HG03558 (cell line): ENCODE data around the gene RAB1B.

Experiments used
- ATAC-seq: cut with Tn5 transposase; IDR thresholded peaks from one replicate; pipeline ENCODE4 v1.9.1; 2021; ENCODE audit warnings: moderate number of reproducible peaks; ENCODE audit not compliant: unreplicated experiment; ENCODE audit errors: extremely low read depth

The RAB1B gene

GRCh38 chr11:66281776-66282467 lies 13.5 kb downstream of the RAB1B start:
- no peak for ATAC-seq

GRCh38 chr11:66282468-66283455 lies 14.3 kb downstream of the RAB1B start:
- peak; percentile 61 for ATAC-seq

GRCh38 chr11:66283461-66284105 lies 15.1 kb downstream of the RAB1B start:
- ATAC-seq = no peak

- ATAC-seq = no peak
Observed at GRCh38 chr11:66284526-66285078, 16.2 kb downstream of the RAB1B start.

- ATAC-seq = no peak
Observed at GRCh38 chr11:66285250-66285947, 17.0 kb downstream of the RAB1B start.

GRCh38 chr11:66286699-66287098 lies 18.3 kb downstream of the RAB1B start:
- no peak for ATAC-seq

GRCh38 chr11:66287211-66287888 lies 18.9 kb downstream of the RAB1B start:
- no peak for ATAC-seq

GRCh38 chr11:66287889-66288670 lies 19.6 kb downstream of the RAB1B start:
- no peak for ATAC-seq

- peak; percentile 83 for ATAC-seq
Observed at GRCh38 chr11:66288671-66289547, 20.5 kb downstream of the RAB1B start, which contains the start of gene YIF1A. TSS of gene YIF1A (minus strand) at chr11:66289143. CDS start at chr11:66288985, 158 bp downstream.

GRCh38 chr11:66289548-66290329 lies 21.3 kb downstream of the RAB1B start:
- no peak for ATAC-seq

- no peak for ATAC-seq
Observed at GRCh38 chr11:66290330-66290621, 21.8 kb downstream of the RAB1B start.

GRCh38 chr11:66291303-66291705 lies 22.9 kb downstream of the RAB1B start:
- no peak for ATAC-seq

GRCh38 chr11:66291706-66292542 lies 23.5 kb downstream of the RAB1B start, which contains the start of gene TMEM151A:
TSS of gene TMEM151A (plus strand) at chr11:66291894. CDS start at chr11:66292014, 120 bp downstream.
- ATAC-seq = no peak

- ATAC-seq = no peak
Observed at GRCh38 chr11:66292543-66293332, 24.3 kb downstream of the RAB1B start.

GRCh38 chr11:66293352-66293751 lies 24.9 kb downstream of the RAB1B start:
- no peak for ATAC-seq
